GM23338 (cell line): ENCODE measurements around the gene EFEMP1. TPM values are rescaled to one million over a fixed set of nuclear protein-coding genes. Genes with fewer than 3 reads are reported as not detected.

Source experiments
- ATAC-seq: fragments of 200-7000 bp; cut with Tn5 transposase; 3 replicates; pipeline ENCODE4 v1.9.1; 2020
- DNase-seq: peaks from one replicate; pipeline ENCODE4 v3.0.0-alpha.2; 2015; ENCODE audit warnings: low spot score
- H2AFZ ChIP-seq: fragments of 200-600 bp; sonication (generic); 2 replicates; pipeline ENCODE4 v1.8.0; 2016; ENCODE audit warnings: antibody characterized with exemption, mild to moderate bottlenecking, moderate library complexity
- H3F3A ChIP-seq: fragments of 200-600 bp; sonication (generic); replicated peaks from 2 replicates; pipeline ENCODE4 v1.8.0; 2017; ENCODE audit warnings: antibody characterized with exemption, mixed run types, low read depth
- H3K27ac ChIP-seq: fragments of 200-600 bp; sonication (generic); 2 replicates; pipeline ENCODE4 v1.6.1; 2016; ENCODE audit warnings: low read depth
- H3K27me3 ChIP-seq: fragments of 200-600 bp; sonication (generic); 2 replicates; pipeline ENCODE4 v1.8.0; 2016; ENCODE audit warnings: mild to moderate bottlenecking, mixed run types, moderate library complexity; ENCODE audit not compliant: insufficient read depth
- H3K36me3 ChIP-seq: fragments of 200-600 bp; sonication (generic); 2 replicates; pipeline ENCODE4 v1.8.0; 2016; ENCODE audit warnings: mild to moderate bottlenecking; ENCODE audit not compliant: insufficient read depth
- H3K4me1 ChIP-seq: fragments of 200-600 bp; sonication (generic); 2 replicates; pipeline ENCODE4 v1.8.0; 2016; ENCODE audit warnings: mild to moderate bottlenecking, moderate library complexity; ENCODE audit not compliant: insufficient read depth
- H3K4me2 ChIP-seq: fragments of 200-600 bp; sonication (generic); 2 replicates; pipeline ENCODE4 v1.7.1; 2017; ENCODE audit warnings: mixed run types
- H3K4me3 ChIP-seq: fragments of 200-600 bp; sonication (generic); 2 replicates; pipeline ENCODE4 v1.6.1; 2016; ENCODE audit warnings: mixed run types
- H3K79me2 ChIP-seq: fragments of 200-600 bp; sonication (generic); replicated peaks from 2 replicates; pipeline ENCODE4 v1.8.0; 2017; ENCODE audit warnings: mild to moderate bottlenecking; ENCODE audit not compliant: insufficient read depth
- H3K9me2 ChIP-seq: fragments of 200-600 bp; sonication (generic); 2 replicates; pipeline ENCODE4 v1.8.0; 2017; ENCODE audit not compliant: insufficient read depth
- H4K20me1 ChIP-seq: fragments of 200-600 bp; sonication (generic); replicated peaks from 2 replicates; pipeline ENCODE4 v1.8.0; 2017; ENCODE audit warnings: mild to moderate bottlenecking; ENCODE audit not compliant: insufficient read depth
- H3K27ac Mint-ChIP-seq: 2 replicates; pipeline ENCODE4 v1.8.0; 2020; ENCODE audit warnings: inconsistent platforms, mild to moderate bottlenecking, moderate library complexity, mixed read lengths
- H3K27me3 Mint-ChIP-seq: 3 replicates; pipeline ENCODE4 v1.8.0; 2022; ENCODE audit warnings: low read depth, mild to moderate bottlenecking, moderate library complexity, mixed read lengths, inconsistent platforms; ENCODE audit not compliant: insufficient read depth, poor library complexity
- H3K36me3 Mint-ChIP-seq: 3 replicates; pipeline ENCODE4 v1.8.0; 2021; ENCODE audit warnings: low read depth, mild to moderate bottlenecking, inconsistent platforms, moderate library complexity, mixed read lengths
- H3K4me1 Mint-ChIP-seq: 3 replicates; pipeline ENCODE4 v1.8.0; 2020; ENCODE audit warnings: mild to moderate bottlenecking, inconsistent platforms, mixed read lengths
- H3K4me3 Mint-ChIP-seq: 3 replicates; pipeline ENCODE4 v1.8.0; 2021; ENCODE audit warnings: moderate library complexity, mild to moderate bottlenecking, inconsistent platforms, mixed read lengths
- H3K9me3 Mint-ChIP-seq: 3 replicates; pipeline ENCODE4 v1.8.0; 2020; ENCODE audit warnings: moderate library complexity, mild to moderate bottlenecking, inconsistent platforms, mixed read lengths
- CREB1 ChIP-seq: fragments of 250-450 bp; sonication (Bioruptor Pico); IDR thresholded peaks from 2 replicates; pipeline ENCODE4 v1.5.0; 2020; ENCODE audit warnings: low read depth, mild to moderate bottlenecking, moderate library complexity
- EZH2 ChIP-seq: fragments of 200-600 bp; sonication (generic); IDR thresholded peaks from one replicate; pipeline ENCODE4 v1.8.0; 2017; ENCODE audit warnings: antibody characterized with exemption, mild to moderate bottlenecking, low read depth; ENCODE audit not compliant: unreplicated experiment
- EZH2phosphoT487 ChIP-seq: fragments of 200-600 bp; sonication (generic); IDR thresholded peaks from one replicate; pipeline ENCODE4 v1.8.1; 2018; ENCODE audit warnings: antibody characterized with exemption; ENCODE audit not compliant: unreplicated experiment
- JUNB ChIP-seq: IDR thresholded peaks from one replicate; pipeline ENCODE4 v1.6.1; 2016; ENCODE audit warnings: antibody characterized with exemption; ENCODE audit not compliant: unreplicated experiment
- POLR2AphosphoS5 ChIP-seq: IDR thresholded peaks from 2 replicates; pipeline ENCODE4 v1.6.1; 2016; ENCODE audit warnings: antibody characterized with exemption, low read depth
- STAT1 ChIP-seq: IDR thresholded peaks from one replicate; pipeline ENCODE4 v1.6.1; 2016; ENCODE audit warnings: antibody characterized with exemption; ENCODE audit not compliant: unreplicated experiment
- ZNF331 ChIP-seq: fragments of 250-450 bp; sonication (Bioruptor Pico); IDR thresholded peaks from 2 replicates; pipeline ENCODE4 v1.5.0; 2020; ENCODE audit warnings: low read depth, mild to moderate bottlenecking, moderate library complexity
- polyA plus RNA-seq: library from polyadenylated mRNA; unstranded; fragments of >200 nt; fragmentation: Nextera tagmentation; extraction: Ambion mirVana; gene quantifications from 2 replicates; pipeline ENCODE4 v1.2.1, GENCODE V29; 2016
- total RNA-seq: library from RNA; depleted of rRNA; stranded (reverse); fragments of >200 nt; shearing (Covaris generic); gene quantifications from 2 replicates; pipeline ENCODE4 v1.2.3, GENCODE V29; 2014
- TF ChIP-seq, protein P1 (sequence below): fragments of 250-450 bp; sonication (Bioruptor Pico); IDR thresholded peaks from 2 replicates; pipeline ENCODE4 v1.5.0; 2020; ENCODE audit warnings: mild to moderate bottlenecking, moderate library complexity
- TF ChIP-seq, protein P2 (sequence below): IDR thresholded peaks from one replicate; pipeline ENCODE4 v1.6.1; 2018; ENCODE audit warnings: antibody characterized with exemption; ENCODE audit not compliant: unreplicated experiment
- TF ChIP-seq, protein P3 (sequence below), 2 experiments: fragments of 200-600 bp in 1 of 2; sonication (generic) in 1 of 2; conservative IDR thresholded peaks; 2 replicates each; pipeline versions ENCODE4 v1.5.1 to v1.6.1; 2016 to 2017; ENCODE audit warnings: antibody characterized with exemption in 2 of 2, low read depth in 2 of 2, mild to moderate bottlenecking in 2 of 2, moderate library complexity in 1 of 2
- TF ChIP-seq, protein P4 (sequence below): IDR thresholded peaks from 2 replicates; pipeline ENCODE4 v1.6.1; 2016; ENCODE audit warnings: antibody characterized with exemption

EFEMP1 gene
- total and polyA plus RNA-seq, 2 experiments from 2014 or later, result 12.6 to 22.5 TPM

DNA sequence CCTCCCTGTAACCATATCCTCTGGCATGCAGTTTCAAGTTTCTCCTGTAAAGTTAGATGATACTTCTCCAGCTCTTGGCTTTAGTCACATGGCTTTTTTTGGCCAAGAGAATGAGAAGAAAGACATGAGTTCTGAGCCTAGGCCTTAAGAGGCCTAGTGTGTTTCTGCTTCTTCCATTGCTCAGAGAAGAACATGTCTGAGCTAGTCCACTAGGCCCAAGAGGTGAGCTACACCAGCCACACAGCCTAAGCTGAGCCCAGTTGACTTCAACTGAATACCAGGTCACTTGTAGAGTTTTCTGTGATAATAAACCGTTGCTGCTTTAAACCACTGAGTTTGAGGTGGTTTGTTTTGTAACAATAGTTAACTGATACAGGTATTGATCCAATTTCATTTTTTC is 19.9 kb upstream of the EFEMP1 start (continued):
- TF ChIP-seq, protein P1, sequence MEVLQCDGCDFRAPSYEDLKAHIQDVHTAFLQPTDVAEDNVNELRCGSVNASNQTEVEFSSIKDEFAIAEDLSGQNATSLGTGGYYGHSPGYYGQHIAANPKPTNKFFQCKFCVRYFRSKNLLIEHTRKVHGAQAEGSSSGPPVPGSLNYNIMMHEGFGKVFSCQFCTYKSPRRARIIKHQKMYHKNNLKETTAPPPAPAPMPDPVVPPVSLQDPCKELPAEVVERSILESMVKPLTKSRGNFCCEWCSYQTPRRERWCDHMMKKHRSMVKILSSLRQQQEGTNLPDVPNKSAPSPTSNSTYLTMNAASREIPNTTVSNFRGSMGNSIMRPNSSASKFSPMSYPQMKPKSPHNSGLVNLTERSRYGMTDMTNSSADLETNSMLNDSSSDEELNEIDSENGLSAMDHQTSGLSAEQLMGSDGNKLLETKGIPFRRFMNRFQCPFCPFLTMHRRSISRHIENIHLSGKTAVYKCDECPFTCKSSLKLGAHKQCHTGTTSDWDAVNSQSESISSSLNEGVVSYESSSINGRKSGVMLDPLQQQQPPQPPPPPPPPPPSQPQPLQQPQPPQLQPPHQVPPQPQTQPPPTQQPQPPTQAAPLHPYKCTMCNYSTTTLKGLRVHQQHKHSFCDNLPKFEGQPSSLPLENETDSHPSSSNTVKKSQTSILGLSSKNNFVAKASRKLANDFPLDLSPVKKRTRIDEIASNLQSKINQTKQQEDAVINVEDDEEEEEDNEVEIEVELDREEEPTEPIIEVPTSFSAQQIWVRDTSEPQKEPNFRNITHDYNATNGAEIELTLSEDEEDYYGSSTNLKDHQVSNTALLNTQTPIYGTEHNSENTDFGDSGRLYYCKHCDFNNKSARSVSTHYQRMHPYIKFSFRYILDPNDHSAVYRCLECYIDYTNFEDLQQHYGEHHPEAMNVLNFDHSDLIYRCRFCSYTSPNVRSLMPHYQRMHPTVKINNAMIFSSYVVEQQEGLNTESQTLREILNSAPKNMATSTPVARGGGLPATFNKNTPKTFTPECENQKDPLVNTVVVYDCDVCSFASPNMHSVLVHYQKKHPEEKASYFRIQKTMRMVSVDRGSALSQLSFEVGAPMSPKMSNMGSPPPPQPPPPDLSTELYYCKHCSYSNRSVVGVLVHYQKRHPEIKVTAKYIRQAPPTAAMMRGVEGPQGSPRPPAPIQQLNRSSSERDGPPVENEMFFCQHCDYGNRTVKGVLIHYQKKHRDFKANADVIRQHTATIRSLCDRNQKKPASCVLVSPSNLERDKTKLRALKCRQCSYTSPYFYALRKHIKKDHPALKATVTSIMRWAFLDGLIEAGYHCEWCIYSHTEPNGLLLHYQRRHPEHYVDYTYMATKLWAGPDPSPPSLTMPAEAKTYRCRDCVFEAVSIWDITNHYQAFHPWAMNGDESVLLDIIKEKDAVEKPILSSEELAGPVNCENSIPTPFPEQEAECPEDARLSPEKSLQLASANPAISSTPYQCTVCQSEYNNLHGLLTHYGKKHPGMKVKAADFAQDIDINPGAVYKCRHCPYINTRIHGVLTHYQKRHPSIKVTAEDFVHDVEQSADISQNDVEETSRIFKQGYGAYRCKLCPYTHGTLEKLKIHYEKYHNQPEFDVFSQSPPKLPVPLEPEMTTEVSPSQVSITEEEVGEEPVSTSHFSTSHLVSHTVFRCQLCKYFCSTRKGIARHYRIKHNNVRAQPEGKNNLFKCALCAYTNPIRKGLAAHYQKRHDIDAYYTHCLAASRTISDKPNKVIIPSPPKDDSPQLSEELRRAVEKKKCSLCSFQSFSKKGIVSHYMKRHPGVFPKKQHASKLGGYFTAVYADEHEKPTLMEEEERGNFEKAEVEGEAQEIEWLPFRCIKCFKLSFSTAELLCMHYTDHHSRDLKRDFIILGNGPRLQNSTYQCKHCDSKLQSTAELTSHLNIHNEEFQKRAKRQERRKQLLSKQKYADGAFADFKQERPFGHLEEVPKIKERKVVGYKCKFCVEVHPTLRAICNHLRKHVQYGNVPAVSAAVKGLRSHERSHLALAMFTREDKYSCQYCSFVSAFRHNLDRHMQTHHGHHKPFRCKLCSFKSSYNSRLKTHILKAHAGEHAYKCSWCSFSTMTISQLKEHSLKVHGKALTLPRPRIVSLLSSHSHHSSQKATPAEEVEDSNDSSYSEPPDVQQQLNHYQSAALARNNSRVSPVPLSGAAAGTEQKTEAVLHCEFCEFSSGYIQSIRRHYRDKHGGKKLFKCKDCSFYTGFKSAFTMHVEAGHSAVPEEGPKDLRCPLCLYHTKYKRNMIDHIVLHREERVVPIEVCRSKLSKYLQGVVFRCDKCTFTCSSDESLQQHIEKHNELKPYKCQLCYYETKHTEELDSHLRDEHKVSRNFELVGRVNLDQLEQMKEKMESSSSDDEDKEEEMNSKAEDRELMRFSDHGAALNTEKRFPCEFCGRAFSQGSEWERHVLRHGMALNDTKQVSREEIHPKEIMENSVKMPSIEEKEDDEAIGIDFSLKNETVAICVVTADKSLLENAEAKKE (CRISPR knock-in tag), result no peak
- TF ChIP-seq EZH2phosphoT487 (no peak), ZNF331 (CRISPR knock-in tag) (no peak)

DNA sequence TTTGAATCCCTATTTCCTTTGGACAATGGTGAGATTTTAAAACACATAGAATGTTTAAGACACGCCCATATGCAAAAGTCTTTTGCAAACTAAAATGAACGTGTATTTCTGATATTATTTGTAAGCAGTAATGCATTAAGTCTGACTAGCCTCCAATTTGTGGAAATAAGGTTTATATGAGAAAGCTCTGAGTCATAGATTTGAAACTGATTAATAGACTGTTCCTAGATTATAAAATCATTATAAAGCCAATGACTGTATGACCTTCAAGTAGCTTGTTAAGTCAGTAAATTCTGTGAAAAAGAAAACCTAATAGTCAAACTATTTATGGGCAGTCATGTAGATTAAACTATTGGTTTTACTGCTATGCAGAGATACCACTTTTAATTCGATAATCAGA is 12.8 kb upstream of the EFEMP1 start:
- no peak for ATAC-seq
- no peak overlapping the region for H3K4me2 ChIP-seq
- Mint-ChIP-seq H3K4me1 (no peaks in the 10 kb centered on the region), H3K9me3 (no peaks in the 10 kb centered on the region), H3K27ac (no peak overlapping the region), H3K27me3 (peaks cover 4% of the 10 kb centered on the region), H3K36me3 (no peaks in the 10 kb centered on the region), H3K4me3 (no peak overlapping the region)
- H3K27ac ChIP-seq, result no peak overlapping the region
- no peaks in the 10 kb centered on the region for H3K4me1 ChIP-seq
- no peak overlapping the region for H3K4me3 ChIP-seq
- no peaks in the 10 kb centered on the region for H4K20me1 ChIP-seq
- no peaks in the 10 kb centered on the region for H3K36me3 ChIP-seq
- H3K9me2 ChIP-seq, result no peaks in the 10 kb centered on the region; the same call in 1 of the 2 replicates
- H3K27me3 ChIP-seq, result no peaks in the 10 kb centered on the region
- DNase-seq, result no peak
- H3F3A ChIP-seq, result no peaks in the 10 kb centered on the region
- no peak overlapping the region for H2AFZ ChIP-seq
- H3K79me2 ChIP-seq, result no peaks in the 10 kb centered on the region
- TF ChIP-seq CREB1 (no peak), POLR2AphosphoS5 (no peak), JUNB (no peak), EZH2phosphoT487 (no peak), ZNF331 (CRISPR knock-in tag) (no peak), STAT1 (no peak), EZH2 (no peak)
- TF ChIP-seq, protein P2, sequence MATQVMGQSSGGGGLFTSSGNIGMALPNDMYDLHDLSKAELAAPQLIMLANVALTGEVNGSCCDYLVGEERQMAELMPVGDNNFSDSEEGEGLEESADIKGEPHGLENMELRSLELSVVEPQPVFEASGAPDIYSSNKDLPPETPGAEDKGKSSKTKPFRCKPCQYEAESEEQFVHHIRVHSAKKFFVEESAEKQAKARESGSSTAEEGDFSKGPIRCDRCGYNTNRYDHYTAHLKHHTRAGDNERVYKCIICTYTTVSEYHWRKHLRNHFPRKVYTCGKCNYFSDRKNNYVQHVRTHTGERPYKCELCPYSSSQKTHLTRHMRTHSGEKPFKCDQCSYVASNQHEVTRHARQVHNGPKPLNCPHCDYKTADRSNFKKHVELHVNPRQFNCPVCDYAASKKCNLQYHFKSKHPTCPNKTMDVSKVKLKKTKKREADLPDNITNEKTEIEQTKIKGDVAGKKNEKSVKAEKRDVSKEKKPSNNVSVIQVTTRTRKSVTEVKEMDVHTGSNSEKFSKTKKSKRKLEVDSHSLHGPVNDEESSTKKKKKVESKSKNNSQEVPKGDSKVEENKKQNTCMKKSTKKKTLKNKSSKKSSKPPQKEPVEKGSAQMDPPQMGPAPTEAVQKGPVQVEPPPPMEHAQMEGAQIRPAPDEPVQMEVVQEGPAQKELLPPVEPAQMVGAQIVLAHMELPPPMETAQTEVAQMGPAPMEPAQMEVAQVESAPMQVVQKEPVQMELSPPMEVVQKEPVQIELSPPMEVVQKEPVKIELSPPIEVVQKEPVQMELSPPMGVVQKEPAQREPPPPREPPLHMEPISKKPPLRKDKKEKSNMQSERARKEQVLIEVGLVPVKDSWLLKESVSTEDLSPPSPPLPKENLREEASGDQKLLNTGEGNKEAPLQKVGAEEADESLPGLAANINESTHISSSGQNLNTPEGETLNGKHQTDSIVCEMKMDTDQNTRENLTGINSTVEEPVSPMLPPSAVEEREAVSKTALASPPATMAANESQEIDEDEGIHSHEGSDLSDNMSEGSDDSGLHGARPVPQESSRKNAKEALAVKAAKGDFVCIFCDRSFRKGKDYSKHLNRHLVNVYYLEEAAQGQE, result no peak
- TF ChIP-seq, protein P3, sequence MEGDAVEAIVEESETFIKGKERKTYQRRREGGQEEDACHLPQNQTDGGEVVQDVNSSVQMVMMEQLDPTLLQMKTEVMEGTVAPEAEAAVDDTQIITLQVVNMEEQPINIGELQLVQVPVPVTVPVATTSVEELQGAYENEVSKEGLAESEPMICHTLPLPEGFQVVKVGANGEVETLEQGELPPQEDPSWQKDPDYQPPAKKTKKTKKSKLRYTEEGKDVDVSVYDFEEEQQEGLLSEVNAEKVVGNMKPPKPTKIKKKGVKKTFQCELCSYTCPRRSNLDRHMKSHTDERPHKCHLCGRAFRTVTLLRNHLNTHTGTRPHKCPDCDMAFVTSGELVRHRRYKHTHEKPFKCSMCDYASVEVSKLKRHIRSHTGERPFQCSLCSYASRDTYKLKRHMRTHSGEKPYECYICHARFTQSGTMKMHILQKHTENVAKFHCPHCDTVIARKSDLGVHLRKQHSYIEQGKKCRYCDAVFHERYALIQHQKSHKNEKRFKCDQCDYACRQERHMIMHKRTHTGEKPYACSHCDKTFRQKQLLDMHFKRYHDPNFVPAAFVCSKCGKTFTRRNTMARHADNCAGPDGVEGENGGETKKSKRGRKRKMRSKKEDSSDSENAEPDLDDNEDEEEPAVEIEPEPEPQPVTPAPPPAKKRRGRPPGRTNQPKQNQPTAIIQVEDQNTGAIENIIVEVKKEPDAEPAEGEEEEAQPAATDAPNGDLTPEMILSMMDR (conservative IDR thresholded peaks at IDR 0.05; ENCODE audit: low read depth in 2 of 2), result no peak
- TF ChIP-seq, protein P4, sequence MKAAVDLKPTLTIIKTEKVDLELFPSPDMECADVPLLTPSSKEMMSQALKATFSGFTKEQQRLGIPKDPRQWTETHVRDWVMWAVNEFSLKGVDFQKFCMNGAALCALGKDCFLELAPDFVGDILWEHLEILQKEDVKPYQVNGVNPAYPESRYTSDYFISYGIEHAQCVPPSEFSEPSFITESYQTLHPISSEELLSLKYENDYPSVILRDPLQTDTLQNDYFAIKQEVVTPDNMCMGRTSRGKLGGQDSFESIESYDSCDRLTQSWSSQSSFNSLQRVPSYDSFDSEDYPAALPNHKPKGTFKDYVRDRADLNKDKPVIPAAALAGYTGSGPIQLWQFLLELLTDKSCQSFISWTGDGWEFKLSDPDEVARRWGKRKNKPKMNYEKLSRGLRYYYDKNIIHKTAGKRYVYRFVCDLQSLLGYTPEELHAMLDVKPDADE, result no peak
